Peyer's patch (tissue), 4 donors: ENCODE measurements around the gene EPOP.

Experiments
- POLR2A ChIP-seq, 2 donors: fragments of 450-650 bp; IDR thresholded peaks; one replicate each; pipeline ENCODE4 v1.5.1; 2017; ENCODE audit warnings: antibody characterized with exemption in 2 of 2, mild to moderate bottlenecking in 2 of 2, moderate library complexity in 2 of 2
- TF ChIP-seq, protein P1 (sequence below), 6 experiments: fragments of 450-650 bp in 4 of 6; fragments of 200-600 bp in 2 of 6; sonication (generic) in 1 of 6; IDR thresholded peaks; one replicate each; pipeline ENCODE4 v1.5.1; 2017 to 2019; ENCODE audit warnings: antibody characterized with exemption in 6 of 6, mild to moderate bottlenecking in 3 of 6, moderate library complexity in 1 of 6

DNA sequence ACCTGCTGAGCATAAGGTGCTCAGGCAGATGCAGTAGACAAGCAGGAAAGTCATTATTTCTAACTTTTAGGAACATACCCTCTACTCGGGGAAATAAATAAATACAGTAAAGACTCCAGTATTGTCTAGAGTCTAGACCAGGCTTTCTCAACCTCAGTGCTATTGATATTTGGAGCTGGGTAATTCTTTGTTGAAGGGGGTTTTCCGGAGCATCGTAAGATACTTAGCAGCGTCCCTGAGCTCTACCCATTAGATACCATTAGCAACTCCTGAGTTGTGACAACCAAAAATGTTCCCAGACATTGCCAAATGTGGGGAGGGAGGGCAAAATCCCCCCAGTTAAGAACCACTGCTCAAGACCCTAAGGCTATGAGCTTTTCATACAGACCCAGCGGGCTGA is 21.1 kb downstream of the EPOP start:
- TF ChIP-seq, protein P1, sequence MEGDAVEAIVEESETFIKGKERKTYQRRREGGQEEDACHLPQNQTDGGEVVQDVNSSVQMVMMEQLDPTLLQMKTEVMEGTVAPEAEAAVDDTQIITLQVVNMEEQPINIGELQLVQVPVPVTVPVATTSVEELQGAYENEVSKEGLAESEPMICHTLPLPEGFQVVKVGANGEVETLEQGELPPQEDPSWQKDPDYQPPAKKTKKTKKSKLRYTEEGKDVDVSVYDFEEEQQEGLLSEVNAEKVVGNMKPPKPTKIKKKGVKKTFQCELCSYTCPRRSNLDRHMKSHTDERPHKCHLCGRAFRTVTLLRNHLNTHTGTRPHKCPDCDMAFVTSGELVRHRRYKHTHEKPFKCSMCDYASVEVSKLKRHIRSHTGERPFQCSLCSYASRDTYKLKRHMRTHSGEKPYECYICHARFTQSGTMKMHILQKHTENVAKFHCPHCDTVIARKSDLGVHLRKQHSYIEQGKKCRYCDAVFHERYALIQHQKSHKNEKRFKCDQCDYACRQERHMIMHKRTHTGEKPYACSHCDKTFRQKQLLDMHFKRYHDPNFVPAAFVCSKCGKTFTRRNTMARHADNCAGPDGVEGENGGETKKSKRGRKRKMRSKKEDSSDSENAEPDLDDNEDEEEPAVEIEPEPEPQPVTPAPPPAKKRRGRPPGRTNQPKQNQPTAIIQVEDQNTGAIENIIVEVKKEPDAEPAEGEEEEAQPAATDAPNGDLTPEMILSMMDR (IDR thresholded peaks at IDR 0.05) = no peak
- TF ChIP-seq POLR2A (IDR thresholded peaks at IDR 0.05) = no peak
